Large intestine (tissue), 3 donors: ENCODE data around the gene UQCRC2. TPM values are rescaled to one million over a fixed set of nuclear protein-coding genes. Genes with fewer than 3 reads are reported as not detected.
A peak's percentile ranks its signal among the peaks of the same experiment; 100 is the strongest.

ENCODE experiments used
- DNase-seq, 2 donors: peaks; one replicate each; pipeline versions ENCODE4 v3.0.0 to v3.0.0-alpha.2; 2013
- H3K27ac ChIP-seq: one replicate; pipeline ENCODE4 v1.5.1; 2013; ENCODE audit warnings: low read length
- H3K27me3 ChIP-seq: 2 replicates; pipeline ENCODE4 v1.6.1; 2013; ENCODE audit warnings: low read length; ENCODE audit not compliant: control insufficient read depth, insufficient read depth
- H3K36me3 ChIP-seq: 2 replicates; pipeline ENCODE4 v1.6.1; 2013; ENCODE audit warnings: low read length; ENCODE audit not compliant: control insufficient read depth, insufficient read depth
- H3K4me1 ChIP-seq: one replicate; pipeline ENCODE4 v1.6.1; 2013; ENCODE audit warnings: low read length; ENCODE audit not compliant: control insufficient read depth, insufficient read depth
- H3K4me3 ChIP-seq: one replicate; pipeline ENCODE4 v1.5.1; 2013; ENCODE audit warnings: low read length
- H3K9me3 ChIP-seq: one replicate; pipeline ENCODE4 v1.6.1; 2013; ENCODE audit warnings: mild to moderate bottlenecking, low read depth, low read length, moderate library complexity; ENCODE audit not compliant: control insufficient read depth
- WGBS: methylation state at CpG from one replicate; pipeline ENCODE4 v1.1.5; 2013; ENCODE audit warnings: low lambda C conversion rate; ENCODE audit not compliant: insufficient coverage; 5-methylcytosine and 5-hydroxymethylcytosine counted together
- polyA plus RNA-seq: library from polyadenylated mRNA; unstranded; fragments of 120-200 nt; gene quantifications from one replicate; pipeline ENCODE4 v1.2.1, GENCODE V29; 2013

Gene UQCRC2
- polyA plus RNA-seq, 1 donor: 306 TPM

DNA sequence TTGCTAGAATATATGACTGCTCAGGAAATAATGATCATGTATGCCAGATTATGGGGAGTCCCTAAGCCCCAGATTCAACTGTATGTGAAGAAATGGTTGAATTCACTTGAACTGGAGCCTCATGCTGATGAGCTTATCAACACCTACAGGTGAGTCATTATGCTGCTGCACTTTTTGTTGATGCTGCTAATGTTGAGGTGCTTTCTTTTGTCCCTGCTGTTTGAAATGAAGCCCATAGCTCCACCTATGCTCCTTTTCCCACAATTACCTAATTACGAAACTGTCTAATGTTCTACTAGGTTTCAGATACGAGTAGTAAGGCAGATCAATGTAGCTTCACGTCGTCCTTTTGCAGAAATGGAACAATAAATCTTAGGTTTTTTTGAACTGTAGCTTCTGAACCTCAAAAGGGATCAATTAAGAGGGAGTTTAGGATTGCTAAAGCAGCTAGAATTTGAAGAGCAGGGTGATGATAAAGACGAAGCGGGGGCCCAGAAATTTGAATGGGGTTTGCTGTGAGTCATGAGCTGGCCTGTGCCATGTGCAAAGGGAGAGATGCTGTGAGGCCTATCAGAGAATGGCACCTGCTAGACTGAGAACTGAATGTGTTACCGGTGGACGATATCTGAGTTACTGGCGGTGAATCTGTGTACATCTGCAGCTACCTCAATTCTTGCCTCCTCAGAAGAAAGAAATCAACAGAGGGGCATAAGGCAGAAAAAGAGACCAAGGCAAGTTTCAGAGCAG is 6.1 kb upstream of the UQCRC2 start:
- no CpG with 5 or more reads among the region's 9 CpGs for WGBS
- H3K4me3 ChIP-seq: no peak overlapping the region
- no peaks in the 10 kb centered on the region for H3K9me3 ChIP-seq
- peaks cover 17% of the 10 kb centered on the region for H3K4me1 ChIP-seq
- peak; percentile 35 to 72 for DNase-seq
- H3K27me3 ChIP-seq: no peaks in the 10 kb centered on the region
- H3K27ac ChIP-seq: peak overlapping the region; percentile 40
- H3K36me3 ChIP-seq: no peaks in the 10 kb centered on the region

DNA sequence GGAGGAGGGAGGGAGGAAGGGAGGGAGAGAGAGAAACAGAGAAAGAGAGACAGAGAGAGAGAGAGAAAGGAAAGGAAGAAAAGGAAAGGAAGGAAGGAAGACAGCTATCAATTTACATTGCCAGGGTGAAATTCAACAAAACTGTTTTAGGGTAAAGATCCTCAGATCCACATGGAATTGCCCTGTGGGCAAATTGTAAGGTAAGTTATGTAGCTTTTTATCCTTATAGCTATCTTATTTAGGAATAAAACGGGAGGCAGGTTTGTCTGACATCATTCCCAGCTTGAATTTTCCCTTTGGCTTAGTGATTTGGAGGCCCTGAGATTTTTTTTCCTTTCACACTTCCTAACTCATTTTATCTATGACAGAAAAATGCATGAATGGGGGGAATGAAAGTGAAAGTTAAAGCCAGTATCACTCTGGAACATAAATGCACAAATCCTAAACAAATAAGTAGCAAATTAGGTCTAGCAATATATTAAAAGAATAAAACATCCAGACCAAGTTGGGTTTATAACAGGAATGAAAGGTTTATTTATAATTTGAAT is 3.4 kb upstream of the UQCRC2 start:
- Histone ChIP-seq H3K4me3 (no peak overlapping the region), H3K27me3 (no peaks in the 10 kb centered on the region), H3K36me3 (no peaks in the 10 kb centered on the region), H3K9me3 (no peaks in the 10 kb centered on the region), H3K4me1 (peaks cover 17% of the 10 kb centered on the region), H3K27ac (no peak overlapping the region)
- WGBS: no CpG with 5 or more reads among the region's 1 CpG
- peak in 1 of 2 donors; percentile 24 for DNase-seq

DNA sequence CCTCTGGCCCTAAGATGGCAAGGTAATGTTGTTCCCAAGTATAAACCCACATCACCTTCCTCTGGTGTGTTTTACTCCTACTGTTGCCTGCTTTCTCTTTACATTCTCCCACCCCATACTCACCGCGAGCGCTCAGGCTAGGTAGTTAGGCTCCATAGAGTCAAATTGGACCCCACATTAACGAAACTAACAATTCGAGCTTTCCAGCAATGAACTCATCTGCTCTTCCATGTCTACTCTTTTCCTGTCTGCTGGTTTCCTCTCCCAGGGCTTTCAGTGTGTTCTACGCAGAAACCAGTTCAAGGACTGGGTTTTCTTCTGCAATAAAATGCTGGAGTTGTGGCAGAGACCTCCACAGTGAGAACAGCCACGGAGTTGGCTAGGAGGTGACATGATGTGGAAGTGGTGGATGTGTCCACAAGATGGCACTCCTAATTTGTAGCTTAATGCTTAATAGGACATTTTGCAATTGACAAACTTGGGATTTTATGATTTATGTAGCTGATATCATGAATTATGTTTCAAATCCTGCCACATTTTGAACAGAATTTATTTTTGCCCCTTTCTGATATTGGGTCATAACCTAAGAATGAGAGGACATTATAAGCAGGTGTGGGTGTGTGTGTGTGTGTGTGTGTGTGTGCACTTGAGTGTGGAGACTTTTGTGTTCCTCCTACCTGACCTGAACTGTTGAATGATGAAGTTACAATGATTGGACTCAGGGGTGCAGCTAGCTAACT is 2.2 kb upstream of the UQCRC2 start:
- Histone ChIP-seq H3K9me3 (no peaks in the 10 kb centered on the region), H3K36me3 (peaks cover under 1% of the 10 kb centered on the region), H3K27me3 (no peaks in the 10 kb centered on the region), H3K4me1 (peaks cover 17% of the 10 kb centered on the region), H3K27ac (peak overlapping the region; percentile 97), H3K4me3 (no peak overlapping the region)
- DNase-seq: peak in 1 of 2 donors; percentile 47
- 100% methylated on average over 2 of the region's 7 CpGs for WGBS

DNA sequence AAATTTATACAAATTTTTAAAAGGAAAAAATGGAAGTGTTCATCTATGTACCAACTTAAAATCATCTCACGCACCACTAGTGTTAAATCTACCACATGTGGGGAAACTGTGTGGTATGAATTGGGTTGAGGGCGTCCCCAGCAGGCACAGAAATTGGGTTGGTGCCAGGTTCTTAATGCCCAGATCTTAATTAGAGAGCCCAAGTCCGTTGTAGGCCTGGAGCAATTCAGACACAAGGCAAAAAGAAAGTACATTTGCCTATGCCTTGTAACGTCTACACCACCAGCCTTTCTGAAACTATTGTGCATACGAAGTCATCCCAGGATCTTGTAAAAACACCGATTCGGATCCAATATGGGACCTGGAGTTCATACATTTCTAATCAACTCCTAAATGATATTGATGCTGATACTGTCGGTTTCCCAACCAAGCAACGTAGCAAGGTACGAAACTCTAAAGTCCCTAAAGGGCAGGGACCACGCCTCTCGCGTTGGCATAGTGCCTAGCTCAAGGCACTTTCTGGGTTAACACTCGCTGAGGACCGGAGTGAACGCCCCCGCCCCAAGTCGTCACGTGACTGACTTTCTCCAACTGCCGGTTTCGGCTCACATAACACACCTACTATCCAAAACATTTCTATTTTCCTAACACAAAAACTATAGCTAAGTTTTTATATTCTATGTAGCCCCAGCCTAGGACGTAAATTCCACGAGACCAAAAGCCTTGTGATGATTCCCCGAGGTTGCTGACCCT is 945 bp upstream of the UQCRC2 start:
- Histone ChIP-seq H3K27ac (peak overlapping the region; percentile 97), H3K4me1 (peaks cover 15% of the 10 kb centered on the region), H3K9me3 (no peaks in the 10 kb centered on the region), H3K4me3 (peak overlapping the region; percentile 84), H3K27me3 (no peaks in the 10 kb centered on the region), H3K36me3 (peaks cover 12% of the 10 kb centered on the region)
- peak; percentile 90 to 94 for DNase-seq
- WGBS: no CpG with 5 or more reads among the region's 24 CpGs

DNA sequence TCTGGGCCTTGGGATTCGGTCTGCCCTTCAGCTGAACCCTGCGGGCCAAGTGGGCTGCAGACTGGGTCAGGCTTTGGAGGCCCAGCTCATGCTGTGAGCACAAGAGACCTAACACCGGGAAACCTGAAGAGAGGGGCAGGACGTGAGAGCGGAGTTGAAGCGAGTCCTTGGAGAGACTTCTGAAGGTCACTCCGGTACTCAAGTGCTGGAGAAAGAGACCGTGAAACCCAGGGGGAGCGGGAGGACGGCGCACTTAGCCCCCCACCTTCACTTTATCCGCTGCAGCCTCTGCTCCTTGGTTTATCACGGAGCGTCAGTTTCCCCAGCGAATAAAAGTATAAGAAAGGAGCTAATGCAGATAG is 361 bp downstream of the UQCRC2 start:
- H3K4me1 ChIP-seq: peaks cover 9% of the 10 kb centered on the region
- no peak for DNase-seq
- H3K9me3 ChIP-seq: no peaks in the 10 kb centered on the region
- H3K27ac ChIP-seq: peak overlapping the region; percentile 97
- H3K36me3 ChIP-seq: peaks cover 21% of the 10 kb centered on the region
- H3K27me3 ChIP-seq: no peaks in the 10 kb centered on the region
- H3K4me3 ChIP-seq: peak overlapping the region; percentile 84
- no CpG with 5 or more reads among the region's 15 CpGs for whole genome bisulfite sequencing

DNA sequence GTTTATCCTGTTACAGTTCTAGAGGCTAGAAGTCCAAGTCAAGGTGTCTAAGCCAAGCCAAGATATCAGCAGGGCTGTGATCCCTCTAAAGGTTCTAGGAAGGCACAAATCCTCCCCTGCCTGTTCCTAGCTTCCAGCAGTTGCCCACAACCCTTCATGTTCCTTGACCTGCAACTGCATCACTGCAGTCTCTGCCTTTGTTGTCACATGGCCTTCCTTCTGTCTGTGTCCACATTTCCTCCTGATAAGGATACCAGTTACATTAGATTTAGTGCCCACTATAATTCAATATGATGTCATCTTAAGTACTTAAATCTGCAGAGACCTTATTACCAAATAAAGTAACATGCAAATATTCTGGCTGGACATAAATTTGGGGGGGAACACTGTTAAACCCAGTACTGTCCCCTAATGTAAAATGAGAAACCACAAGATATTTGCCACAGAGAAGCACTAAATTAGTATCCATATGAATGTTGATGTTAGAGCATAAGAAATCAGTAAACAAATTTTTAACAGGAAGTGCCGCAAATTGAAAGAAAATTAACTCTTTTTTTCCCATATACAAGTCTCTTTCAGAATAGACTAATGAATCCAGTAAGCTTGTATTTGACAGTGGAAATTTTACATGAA is 4.7 kb downstream of the UQCRC2 start:
- WGBS: 80% methylated on average over 1 of the region's 1 CpG

DNA sequence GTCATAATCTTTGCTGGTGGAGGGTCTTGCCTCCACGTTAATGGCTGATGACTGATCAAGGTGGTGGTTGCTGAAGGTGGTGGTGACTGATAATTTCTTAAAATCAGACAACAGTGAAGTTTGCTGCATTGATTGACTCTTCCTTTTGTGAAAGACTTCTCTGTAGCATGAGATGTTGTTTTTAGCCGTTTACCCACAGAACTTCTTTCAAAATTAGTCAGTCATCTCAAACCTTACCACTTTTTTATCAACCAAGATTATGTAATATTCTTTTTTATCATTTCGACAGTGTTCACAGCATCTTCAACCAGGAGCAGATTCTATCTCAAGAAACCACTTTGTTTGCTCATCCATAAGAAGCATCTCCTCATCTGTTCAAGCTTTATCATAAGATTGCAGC is 5.9 kb downstream of the UQCRC2 start:
- H3K27me3 ChIP-seq: no peaks in the 10 kb centered on the region
- H3K4me3 ChIP-seq: no peak overlapping the region
- H3K36me3 ChIP-seq: peaks cover 70% of the 10 kb centered on the region
- WGBS: 94% methylated on average over 2 of the region's 3 CpGs
- H3K27ac ChIP-seq: no peak overlapping the region
- DNase-seq: no peak
- H3K9me3 ChIP-seq: no peaks in the 10 kb centered on the region
- no peaks in the 10 kb centered on the region for H3K4me1 ChIP-seq

More for the DNA sequence above, 4.7 kb downstream of the UQCRC2 start:
- peaks cover 58% of the 10 kb centered on the region for H3K36me3 ChIP-seq
- no peaks in the 10 kb centered on the region for H3K9me3 ChIP-seq
- no peak overlapping the region for H3K4me3 ChIP-seq
- no peaks in the 10 kb centered on the region for H3K4me1 ChIP-seq
- H3K27me3 ChIP-seq: no peaks in the 10 kb centered on the region
- no peak for DNase-seq
- H3K27ac ChIP-seq: no peak overlapping the region

DNA sequence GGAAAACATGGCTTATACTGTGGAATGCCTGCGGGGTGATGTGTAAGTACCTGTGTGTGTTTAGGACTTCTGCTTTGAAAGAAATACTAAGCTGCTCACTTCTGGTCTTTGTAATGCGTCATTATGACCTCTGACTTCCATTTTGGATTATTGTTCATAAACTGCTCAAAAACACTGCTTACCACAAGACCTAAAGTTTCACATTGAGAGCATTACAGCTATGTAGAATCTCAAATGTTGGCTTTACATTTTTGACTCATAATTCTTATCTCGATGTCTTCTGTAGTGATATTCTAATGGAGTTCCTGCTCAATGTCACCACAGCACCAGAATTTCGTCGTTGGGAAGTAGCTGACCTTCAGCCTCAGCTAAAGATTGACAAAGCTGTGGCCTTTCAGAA is 9.3 kb downstream of the UQCRC2 start:
- H3K4me1 ChIP-seq: no peaks in the 10 kb centered on the region
- WGBS: 100% methylated on average over 1 of the region's 5 CpGs
- no peaks in the 10 kb centered on the region for H3K9me3 ChIP-seq
- no peak for DNase-seq
- peaks cover 82% of the 10 kb centered on the region for H3K36me3 ChIP-seq
- H3K4me3 ChIP-seq: no peak overlapping the region
- H3K27me3 ChIP-seq: no peaks in the 10 kb centered on the region
- no peak overlapping the region for H3K27ac ChIP-seq

DNA sequence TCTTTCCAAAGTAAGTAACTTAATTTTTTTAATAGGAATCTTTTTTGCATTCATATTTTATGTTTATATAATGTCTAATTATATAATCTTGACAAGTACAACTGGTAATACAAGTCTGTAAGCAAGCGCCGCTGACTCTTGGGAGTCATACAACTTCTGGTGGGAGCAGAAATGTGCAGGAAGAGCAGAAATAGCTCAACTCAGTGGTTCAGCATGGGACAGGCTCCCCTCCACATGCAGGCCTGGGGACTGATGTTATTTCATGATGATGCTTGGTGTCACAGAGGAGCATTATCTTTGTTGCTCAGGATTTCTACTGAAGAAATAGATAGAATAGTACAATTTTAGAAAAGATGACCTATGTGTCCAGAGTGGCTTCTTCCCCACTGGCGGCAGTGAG is 10.7 kb downstream of the UQCRC2 start:
- WGBS: no CpG with 5 or more reads among the region's 3 CpGs
- peaks cover 85% of the 10 kb centered on the region for H3K36me3 ChIP-seq

DNA sequence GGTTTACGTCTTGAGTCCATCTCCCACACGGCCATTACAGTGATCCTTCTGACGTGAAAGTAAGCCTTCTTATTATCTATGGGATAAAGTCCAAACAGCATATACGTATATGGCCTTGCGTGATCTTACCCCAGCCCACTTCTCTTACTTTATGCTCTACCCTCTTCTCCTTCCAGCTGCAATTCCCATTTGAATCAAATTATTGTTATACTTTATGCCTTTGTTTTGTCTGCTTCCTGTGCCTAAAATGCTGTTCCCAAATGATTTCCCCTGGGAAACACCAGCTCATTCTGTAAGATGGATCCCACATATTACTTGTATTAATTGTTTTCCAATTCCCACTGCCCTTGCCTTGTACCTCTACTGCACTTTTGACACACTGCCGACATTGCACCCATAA is 11.2 kb downstream of the UQCRC2 start:
- no peaks in the 10 kb centered on the region for H3K27me3 ChIP-seq
- WGBS: 100% methylated on average over 1 of the region's 6 CpGs
- no peak overlapping the region for H3K27ac ChIP-seq
- no peak overlapping the region for H3K4me3 ChIP-seq
- H3K9me3 ChIP-seq: no peaks in the 10 kb centered on the region
- H3K36me3 ChIP-seq: peaks cover 82% of the 10 kb centered on the region
- DNase-seq: peak in 1 of 2 donors; percentile 44
- H3K4me1 ChIP-seq: no peaks in the 10 kb centered on the region

More for the DNA sequence above, 10.7 kb downstream of the UQCRC2 start:
- H3K9me3 ChIP-seq: no peaks in the 10 kb centered on the region
- H3K27me3 ChIP-seq: no peaks in the 10 kb centered on the region
- H3K4me1 ChIP-seq: no peaks in the 10 kb centered on the region
- H3K4me3 ChIP-seq: no peak overlapping the region
- no peak overlapping the region for H3K27ac ChIP-seq
- DNase-seq: no peak
